ENCODE measurements around the gene DDX41. TPM values are rescaled to one million over a fixed set of nuclear protein-coding genes. Genes with fewer than 3 reads are reported as not detected.
"Not testable (repeated sequence)": the region's sequence is repeated elsewhere in the genome, so short reads cannot be mapped to it uniquely, and the experiment has no call there.

Gene DDX41
- total RNA-seq: 100 to 1,000 TPM; 211 to 220 TPM

GRCh38 chr5:177516601-177517568, at the start of gene DDX41:
TSS of gene DDX41 (minus strand) at chr5:177516961. CDS start at chr5:177516945, 16 bp downstream.
- H3K27me3 Mint-ChIP-seq: no peaks in the 10 kb centered on the region
- H3K9me3 Mint-ChIP-seq: no peaks in the 10 kb centered on the region
- H3K27ac Mint-ChIP-seq: peak within 1 kb of the TSS; percentile 90
- peaks cover 43% of the 10 kb centered on the region for H3K4me1 Mint-ChIP-seq
- peak within 1 kb of the TSS; percentile 94 for H3K4me3 Mint-ChIP-seq
- peak; percentile 97 for DNase-seq
- peaks cover 37% of the 10 kb centered on the region for H3K36me3 Mint-ChIP-seq

DNA sequence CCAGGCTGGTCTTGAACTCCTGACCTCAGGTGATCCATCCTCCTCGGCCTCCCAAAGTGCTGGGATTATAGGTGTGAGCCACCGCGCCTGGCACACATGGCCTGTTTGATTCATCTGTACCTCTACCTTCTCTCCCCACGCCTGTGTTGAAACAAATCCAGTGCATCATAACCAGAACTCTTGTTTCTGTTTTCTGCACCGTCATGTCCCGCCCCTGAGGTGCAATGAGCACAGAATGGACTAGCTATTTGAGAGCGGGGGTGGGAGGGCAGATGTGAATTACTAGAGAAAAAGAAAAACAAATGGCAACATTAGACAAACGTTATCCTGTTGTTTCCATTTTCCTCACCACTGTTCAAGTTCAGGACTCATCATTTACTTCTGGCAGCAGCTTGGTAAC, 48.3 kb upstream of the DDX41 start:
- Mint-ChIP-seq H3K4me1 (no peaks in the 10 kb centered on the region), H3K27ac (no peak overlapping the region), H3K9me3 (no peaks in the 10 kb centered on the region), H3K4me3 (no peak overlapping the region), H3K27me3 (peaks cover 4% of the 10 kb centered on the region), H3K36me3 (no peaks in the 10 kb centered on the region)
- no peak for DNase-seq

DNA sequence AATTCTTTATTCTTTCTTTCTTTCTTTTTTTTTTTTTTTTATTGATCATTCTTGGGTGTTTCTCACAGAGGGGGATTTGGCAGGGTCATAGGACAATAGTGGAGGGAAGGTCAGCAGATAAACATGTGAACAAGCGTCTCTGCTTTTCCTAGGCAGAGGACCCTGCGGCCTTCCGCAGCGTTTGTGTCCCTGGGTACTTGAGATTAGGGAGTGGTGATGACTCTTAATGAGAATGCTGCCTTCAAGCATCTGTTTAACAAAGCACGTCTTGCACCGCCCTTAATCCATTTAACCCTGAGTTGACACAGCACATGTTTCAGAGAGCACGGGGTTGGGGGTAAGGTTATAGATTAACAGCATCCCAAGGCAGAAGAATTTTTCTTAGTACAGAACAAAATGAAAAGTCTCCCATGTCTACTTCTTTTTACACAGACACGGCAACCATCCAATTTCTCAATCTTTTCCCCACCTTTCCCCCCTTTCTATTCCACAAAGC, 42.7 kb upstream of the DDX41 start:
- H3K27ac Mint-ChIP-seq, H3K4me1 Mint-ChIP-seq, H3K36me3 Mint-ChIP-seq, H3K27me3 Mint-ChIP-seq, H3K9me3 Mint-ChIP-seq, DNase-seq, H3K4me3 Mint-ChIP-seq: not testable (repeated sequence)

DNA sequence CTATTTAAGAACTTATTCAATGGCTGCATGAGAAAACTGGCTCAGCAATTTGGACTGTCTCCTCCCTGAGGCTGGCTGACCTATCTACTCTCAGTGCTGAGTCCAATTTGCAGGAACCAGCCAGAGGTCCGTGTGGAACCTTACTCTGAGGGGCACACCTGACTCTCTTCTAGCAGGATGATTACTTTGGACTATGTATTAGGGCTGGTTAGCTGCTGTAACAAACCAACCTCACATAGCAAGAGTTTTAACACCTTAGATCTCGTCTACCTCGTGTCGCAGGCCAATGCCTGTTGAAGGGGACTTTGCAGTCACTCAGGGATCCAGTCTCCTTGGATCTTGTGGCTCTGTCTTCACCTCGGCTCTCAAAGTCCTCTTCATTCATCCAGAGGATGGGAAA, 41.0 kb upstream of the DDX41 start:
- H3K9me3 Mint-ChIP-seq: no peaks in the 10 kb centered on the region
- no peaks in the 10 kb centered on the region for H3K27me3 Mint-ChIP-seq
- no peak overlapping the region for H3K4me3 Mint-ChIP-seq
- H3K36me3 Mint-ChIP-seq: peaks cover under 1% of the 10 kb centered on the region
- H3K4me1 Mint-ChIP-seq: peaks cover 16% of the 10 kb centered on the region
- H3K27ac Mint-ChIP-seq: no peak overlapping the region
- no peak for DNase-seq

DNA sequence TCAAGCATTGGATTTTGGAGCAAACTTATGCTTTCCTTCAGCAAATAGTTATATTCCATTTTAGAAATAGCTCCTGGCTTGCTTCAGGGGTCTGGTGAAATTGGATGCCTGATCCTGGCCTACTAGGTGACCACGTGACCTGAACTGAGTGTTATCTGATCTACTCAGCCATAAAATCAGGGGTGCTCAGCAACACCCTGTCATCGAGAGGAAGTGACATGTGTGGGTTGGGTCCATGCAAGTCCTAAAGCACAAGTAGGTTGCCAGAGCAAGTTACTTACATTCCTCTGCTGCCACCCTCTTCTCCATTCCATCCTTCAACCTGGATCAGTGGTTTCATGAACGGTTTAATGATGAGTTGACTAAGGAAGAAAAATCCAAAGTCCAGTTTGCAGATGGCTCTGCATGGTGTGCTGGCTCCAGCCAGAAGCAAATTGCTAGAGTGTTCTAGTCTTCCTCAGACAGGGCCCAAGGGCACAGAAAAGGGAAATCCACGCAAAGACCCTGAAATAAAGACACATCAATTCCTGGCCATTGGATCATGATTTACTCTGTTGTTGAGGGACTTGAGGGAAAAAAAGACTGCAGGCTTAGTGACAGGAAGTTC, 40.4 kb upstream of the DDX41 start:
- no peaks in the 10 kb centered on the region for H3K9me3 Mint-ChIP-seq
- no peaks in the 10 kb centered on the region for H3K27me3 Mint-ChIP-seq
- no peak overlapping the region for H3K4me3 Mint-ChIP-seq
- no peak overlapping the region for H3K27ac Mint-ChIP-seq
- no peak for DNase-seq
- peaks cover 20% of the 10 kb centered on the region for H3K4me1 Mint-ChIP-seq
- peaks cover 7% of the 10 kb centered on the region for H3K36me3 Mint-ChIP-seq

DNA sequence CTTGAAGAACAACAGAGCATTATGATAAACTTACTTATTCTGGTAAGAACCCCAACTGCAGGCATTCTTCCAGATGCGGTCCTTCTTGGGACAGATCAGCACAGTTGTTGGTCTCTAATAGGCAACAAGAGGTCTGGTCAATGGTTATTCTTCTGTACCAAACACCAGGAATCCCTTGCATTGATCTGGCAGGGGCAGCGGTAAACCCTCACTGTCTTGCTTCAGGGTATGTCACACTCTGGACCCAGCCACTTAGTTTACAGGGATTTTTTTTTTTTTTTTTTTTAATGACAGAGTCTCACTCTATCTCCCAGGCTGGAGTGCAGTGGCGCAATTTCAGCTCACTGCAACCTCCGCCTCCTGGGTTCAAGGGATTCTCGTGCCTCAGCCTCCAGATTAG, 38.9 kb upstream of the DDX41 start:
- Mint-ChIP-seq H3K36me3 (peaks cover 10% of the 10 kb centered on the region), H3K27me3 (no peaks in the 10 kb centered on the region), H3K4me3 (no peak overlapping the region), H3K4me1 (peaks cover 26% of the 10 kb centered on the region), H3K27ac (no peak overlapping the region), H3K9me3 (no peaks in the 10 kb centered on the region)
- no peak for DNase-seq

DNA sequence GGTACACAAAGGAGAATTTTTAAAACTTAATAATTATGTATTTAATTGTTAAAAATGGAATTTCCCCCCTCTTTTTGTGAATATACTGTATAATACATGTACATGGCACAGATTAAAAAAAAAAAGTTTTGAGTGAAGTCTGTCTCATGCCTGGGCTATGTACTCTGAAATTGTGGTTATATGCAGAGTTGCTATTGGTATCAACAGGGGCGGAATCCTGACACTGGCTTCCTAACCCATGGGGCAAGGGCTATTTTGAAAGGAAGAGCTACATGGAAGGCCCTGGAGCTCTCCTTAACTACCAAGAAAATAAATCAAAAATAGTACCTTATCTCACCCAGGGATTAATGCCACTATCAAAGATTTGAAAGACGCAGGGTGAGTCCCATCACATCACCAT, 38.5 kb upstream of the DDX41 start:
- Mint-ChIP-seq H3K36me3 (peaks cover 10% of the 10 kb centered on the region), H3K27ac (no peak overlapping the region), H3K9me3 (no peaks in the 10 kb centered on the region), H3K27me3 (no peaks in the 10 kb centered on the region), H3K4me3 (peak overlapping the region; percentile 78), H3K4me1 (peaks cover 27% of the 10 kb centered on the region)
- no peak for DNase-seq

DNA sequence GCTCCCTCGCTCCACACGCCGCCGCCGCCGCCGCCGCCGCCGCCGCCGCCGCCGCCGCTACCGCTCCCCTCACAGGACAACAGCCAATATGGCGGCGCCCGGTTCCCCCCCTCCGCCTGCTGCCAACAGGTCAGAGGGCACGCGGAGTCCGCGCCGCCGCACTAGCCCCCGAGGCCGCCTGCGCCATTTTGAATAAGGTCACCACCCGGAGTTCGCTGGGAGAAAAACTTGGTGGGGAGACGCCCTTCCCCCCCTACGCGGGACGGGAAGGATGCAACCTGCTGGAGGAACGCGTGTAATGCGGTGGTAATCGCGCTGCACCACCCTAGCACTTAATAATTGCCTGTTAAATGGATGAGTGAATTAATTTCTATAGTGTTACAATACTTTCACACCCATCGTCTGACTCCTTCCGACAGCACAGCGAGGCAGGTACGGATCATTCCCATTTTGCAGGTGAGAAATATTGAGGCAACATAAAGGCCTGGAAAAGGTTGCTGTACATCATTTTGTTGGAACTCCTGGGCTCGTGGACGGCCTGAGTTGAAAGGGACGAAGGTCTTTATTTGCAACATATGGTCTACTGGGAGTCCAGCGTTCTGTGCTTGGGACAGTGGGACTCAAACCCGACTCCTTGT, 37.8 kb upstream of the DDX41 start, which contains the start of gene FAM193B:
TSS of gene FAM193B (minus strand) at position 90 of the 638 bp plus-strand sequence. CDS start 105 bp downstream, outside the sequence.
- Mint-ChIP-seq H3K9me3 (no peaks in the 10 kb centered on the region), H3K27me3 (no peaks in the 10 kb centered on the region), H3K4me3 (peak within 1 kb of the TSS; percentile 82), H3K36me3 (peaks cover 10% of the 10 kb centered on the region), H3K4me1 (peaks cover 29% of the 10 kb centered on the region), H3K27ac (peak within 1 kb of the TSS; percentile 39)
- DNase-seq: peak; percentile 96

- Mint-ChIP-seq H3K27ac (peak overlapping the region; percentile 25), H3K9me3 (no peaks in the 10 kb centered on the region), H3K4me3 (peak overlapping the region; percentile 82), H3K27me3 (no peaks in the 10 kb centered on the region), H3K36me3 (peaks cover 10% of the 10 kb centered on the region), H3K4me1 (peaks cover 31% of the 10 kb centered on the region)
- DNase-seq: peak; percentile 58
These were observed 37.1 kb upstream of the DDX41 start for GRCh38 chr5:177553671-177554429.

GRCh38 chr5:177552839-177553455, 36.2 kb upstream of the DDX41 start:
- H3K36me3 Mint-ChIP-seq: peaks cover 10% of the 10 kb centered on the region
- H3K4me3 Mint-ChIP-seq: peak overlapping the region; percentile 82
- no peaks in the 10 kb centered on the region for H3K27me3 Mint-ChIP-seq
- H3K4me1 Mint-ChIP-seq: peaks cover 31% of the 10 kb centered on the region
- peak; percentile 3 for DNase-seq
- H3K9me3 Mint-ChIP-seq: no peaks in the 10 kb centered on the region
- no peak overlapping the region for H3K27ac Mint-ChIP-seq

- peaks cover 29% of the 10 kb centered on the region for H3K4me1 Mint-ChIP-seq
These were observed 33.4 kb upstream of the DDX41 start for GRCh38 chr5:177550122-177550521.

DNA sequence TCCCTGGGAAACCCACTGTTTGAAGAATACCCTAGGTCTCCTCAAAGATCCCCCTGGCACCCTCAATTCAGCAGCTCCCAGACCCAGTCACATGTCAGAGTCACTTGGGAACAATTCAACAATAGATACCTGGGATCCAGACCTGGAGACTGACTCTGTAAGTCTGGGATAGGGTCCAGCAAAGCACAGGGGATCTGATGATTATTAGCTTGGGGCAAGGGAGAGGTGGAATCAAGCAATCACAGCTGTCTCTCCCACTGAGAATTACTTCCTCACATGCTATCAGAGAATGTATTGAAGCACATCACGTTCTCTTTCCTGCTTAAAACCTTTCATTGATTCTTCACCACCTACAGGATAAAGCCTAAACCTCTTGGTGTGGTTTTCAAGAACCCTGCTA, 31.7 kb upstream of the DDX41 start:
- Mint-ChIP-seq H3K27ac (no peak overlapping the region), H3K4me3 (no peak overlapping the region), H3K4me1 (peaks cover 27% of the 10 kb centered on the region), H3K27me3 (no peaks in the 10 kb centered on the region), H3K36me3 (peaks cover 10% of the 10 kb centered on the region), H3K9me3 (no peaks in the 10 kb centered on the region)
- DNase-seq: no peak

More at GRCh38 chr5:177550122-177550521, 33.4 kb upstream of the DDX41 start:
- no peak for DNase-seq
- Mint-ChIP-seq H3K4me3 (no peak overlapping the region), H3K27me3 (no peaks in the 10 kb centered on the region), H3K27ac (no peak overlapping the region), H3K36me3 (peaks cover 10% of the 10 kb centered on the region), H3K9me3 (no peaks in the 10 kb centered on the region)

DNA sequence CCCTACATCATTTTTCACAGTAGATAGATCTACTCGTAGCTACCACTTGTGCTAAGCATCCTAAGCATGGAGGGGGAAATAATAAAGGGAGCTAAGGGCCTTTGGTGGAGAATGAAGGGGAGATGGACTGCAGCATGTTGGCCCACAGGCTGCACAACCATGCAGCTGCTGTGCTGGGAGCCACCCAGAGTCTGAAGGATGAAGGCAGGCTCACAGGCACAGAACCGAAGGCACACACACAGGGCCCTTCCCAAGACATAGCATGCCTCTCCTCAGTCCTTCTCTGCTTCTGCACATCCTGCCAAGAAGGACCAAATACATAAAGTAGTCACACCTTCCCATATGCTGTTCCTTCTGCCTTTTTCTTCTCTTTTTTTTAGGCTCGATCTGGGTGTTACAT, 31.0 kb upstream of the DDX41 start:
- no peak overlapping the region for H3K27ac Mint-ChIP-seq
- no peak for DNase-seq
- no peak overlapping the region for H3K4me3 Mint-ChIP-seq
- no peaks in the 10 kb centered on the region for H3K27me3 Mint-ChIP-seq
- H3K9me3 Mint-ChIP-seq: no peaks in the 10 kb centered on the region
- H3K36me3 Mint-ChIP-seq: peaks cover 9% of the 10 kb centered on the region
- H3K4me1 Mint-ChIP-seq: peaks cover 21% of the 10 kb centered on the region

- Mint-ChIP-seq H3K9me3 (no peaks in the 10 kb centered on the region), H3K4me1 (peaks cover 13% of the 10 kb centered on the region), H3K36me3 (no peaks in the 10 kb centered on the region), H3K27me3 (no peaks in the 10 kb centered on the region), H3K27ac (no peak overlapping the region), H3K4me3 (no peak overlapping the region)
- no peak for DNase-seq
These were observed 29.5 kb upstream of the DDX41 start for GRCh38 chr5:177546258-177546741.
